Glutamatergic neuron (in vitro differentiated cells): ENCODE results near the gene ADARB2. TPM values are rescaled to one million over a fixed set of nuclear protein-coding genes. Genes with fewer than 3 reads are reported as not detected.
"Not testable (repeated sequence)": the region's sequence is repeated elsewhere in the genome, so short reads cannot be mapped to it uniquely, and the experiment has no call there.

Source experiments
- DNase-seq: peaks from one replicate; pipeline ENCODE4 v3.0.0; 2022
- H3K27ac Mint-ChIP-seq: one replicate; pipeline ENCODE4 v1.8.0; 2020; ENCODE audit warnings: mild to moderate bottlenecking, mixed read lengths, inconsistent platforms; ENCODE audit not compliant: unreplicated experiment
- H3K27me3 Mint-ChIP-seq: one replicate; pipeline ENCODE4 v1.8.0; 2020; ENCODE audit warnings: mild to moderate bottlenecking, moderate library complexity, mixed read lengths, inconsistent platforms; ENCODE audit not compliant: unreplicated experiment
- H3K36me3 Mint-ChIP-seq: one replicate; pipeline ENCODE4 v1.8.0; 2020; ENCODE audit warnings: mild to moderate bottlenecking, mixed read lengths, inconsistent platforms; ENCODE audit not compliant: unreplicated experiment
- H3K4me1 Mint-ChIP-seq: one replicate; pipeline ENCODE4 v1.8.0; 2020; ENCODE audit warnings: mild to moderate bottlenecking, low read depth, mixed read lengths, inconsistent platforms; ENCODE audit not compliant: unreplicated experiment
- H3K4me3 Mint-ChIP-seq: one replicate; pipeline ENCODE4 v1.8.0; 2020; ENCODE audit warnings: mild to moderate bottlenecking, mixed read lengths, inconsistent platforms; ENCODE audit not compliant: unreplicated experiment
- H3K9me3 Mint-ChIP-seq: one replicate; pipeline ENCODE4 v1.8.0; 2020; ENCODE audit warnings: mild to moderate bottlenecking, moderate library complexity, mixed read lengths, inconsistent platforms; ENCODE audit not compliant: unreplicated experiment
- CTCF ChIP-seq: fragments of 200-600 bp; sonication (generic); IDR thresholded peaks from one replicate; pipeline ENCODE4 v1.5.0; 2021; ENCODE audit not compliant: partially characterized antibody, unreplicated experiment
- total RNA-seq: library from RNA; stranded (reverse); fragmentation: NEBNext Ultra II Directional; extraction: Animal tissue kit (Norgen Biotek cat#: 25700); gene quantifications from one replicate; pipeline ENCODE4 v1.2.1, GENCODE V29; 2021; ENCODE audit not compliant: unreplicated experiment

ADARB2 gene
- total RNA-seq, 1 donor from 2014 or later = 20.6 TPM

GRCh38 chr10:1227510-1228402 is 509.6 kb downstream of the ADARB2 start:
- Mint-ChIP-seq H3K36me3 (peaks cover 13% of the 10 kb centered on the region), H3K27ac (no peak overlapping the region), H3K4me3 (no peak overlapping the region), H3K27me3 (peaks cover 5% of the 10 kb centered on the region), H3K9me3 (peaks cover 2% of the 10 kb centered on the region), H3K4me1 (peaks cover 3% of the 10 kb centered on the region)
- TF ChIP-seq CTCF = no peak
- DNase-seq = no peak

GRCh38 chr10:1226907-1227306 is 510.4 kb downstream of the ADARB2 start:
- not testable (repeated sequence) for DNase-seq, H3K9me3 Mint-ChIP-seq, H3K27me3 Mint-ChIP-seq, H3K4me1 Mint-ChIP-seq, H3K4me3 Mint-ChIP-seq, H3K27ac Mint-ChIP-seq
- peaks cover 13% of the 10 kb centered on the region for H3K36me3 Mint-ChIP-seq

- H3K36me3 Mint-ChIP-seq, DNase-seq, H3K27me3 Mint-ChIP-seq, H3K4me1 Mint-ChIP-seq, H3K4me3 Mint-ChIP-seq, H3K27ac Mint-ChIP-seq, H3K9me3 Mint-ChIP-seq: not testable (repeated sequence)
Measured at GRCh38 chr10:1219874-1220273, 517.5 kb downstream of the ADARB2 start.

GRCh38 chr10:1217661-1218060 is 519.7 kb downstream of the ADARB2 start:
- Mint-ChIP-seq H3K27ac (no peak overlapping the region), H3K4me1 (no peaks in the 10 kb centered on the region), H3K9me3 (peaks cover 2% of the 10 kb centered on the region), H3K4me3 (no peak overlapping the region), H3K27me3 (no peaks in the 10 kb centered on the region), H3K36me3 (no peaks in the 10 kb centered on the region)
- no peak for DNase-seq
- TF ChIP-seq CTCF = no peak

- no peak for TF ChIP-seq CTCF
- no peak for DNase-seq
- no peak overlapping the region for H3K4me3 Mint-ChIP-seq
- H3K9me3 Mint-ChIP-seq = peaks cover 1% of the 10 kb centered on the region
- H3K27ac Mint-ChIP-seq = no peak overlapping the region
- peaks cover 2% of the 10 kb centered on the region for H3K27me3 Mint-ChIP-seq
- peaks cover under 1% of the 10 kb centered on the region for H3K4me1 Mint-ChIP-seq
- no peaks in the 10 kb centered on the region for H3K36me3 Mint-ChIP-seq
Measured at GRCh38 chr10:1217237-1217587, 520.1 kb downstream of the ADARB2 start.

GRCh38 chr10:1216574-1217236 is 520.6 kb downstream of the ADARB2 start:
- DNase-seq = no peak
- no peak for TF ChIP-seq CTCF
- Mint-ChIP-seq H3K27ac (no peak overlapping the region), H3K4me3 (no peak overlapping the region), H3K4me1 (peaks cover 5% of the 10 kb centered on the region), H3K36me3 (no peaks in the 10 kb centered on the region), H3K9me3 (peaks cover 4% of the 10 kb centered on the region), H3K27me3 (peaks cover 2% of the 10 kb centered on the region)
